WI38 (cell line): ENCODE data around the gene NKD1.

Experiments
- H3K4me3 ChIP-seq: 2 replicates; pipeline ENCODE4 v1.5.1; 2011; ENCODE audit warnings: low read depth, mild to moderate bottlenecking, control low read depth, low read length
- TF ChIP-seq, protein P1 (sequence below): IDR thresholded peaks from 2 replicates; pipeline ENCODE4 v1.5.1; 2012; ENCODE audit warnings: low read depth, mild to moderate bottlenecking, control low read depth, low read length

The NKD1 gene

DNA sequence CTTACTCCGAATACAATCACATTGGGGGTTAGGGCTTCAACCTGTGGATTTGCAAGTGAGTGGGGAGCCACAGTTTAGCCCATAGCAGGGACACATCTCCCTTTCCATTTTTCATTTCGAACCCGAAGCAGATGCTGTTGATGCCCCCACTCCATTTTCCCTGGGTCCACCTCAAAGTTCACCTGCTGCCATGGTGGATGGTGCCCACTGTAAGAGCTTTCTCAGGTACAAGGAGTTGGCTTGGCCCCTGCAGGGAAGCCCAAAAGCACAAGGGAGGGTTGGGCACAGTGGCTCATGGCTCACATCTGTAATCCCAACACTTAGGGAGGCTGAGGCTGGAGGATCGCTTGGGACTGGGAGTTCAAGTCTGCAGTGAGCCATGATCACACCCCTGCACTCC, 81.1 kb downstream of the NKD1 start:
- H3K4me3 ChIP-seq: no peak overlapping the region
- TF ChIP-seq, protein P1, sequence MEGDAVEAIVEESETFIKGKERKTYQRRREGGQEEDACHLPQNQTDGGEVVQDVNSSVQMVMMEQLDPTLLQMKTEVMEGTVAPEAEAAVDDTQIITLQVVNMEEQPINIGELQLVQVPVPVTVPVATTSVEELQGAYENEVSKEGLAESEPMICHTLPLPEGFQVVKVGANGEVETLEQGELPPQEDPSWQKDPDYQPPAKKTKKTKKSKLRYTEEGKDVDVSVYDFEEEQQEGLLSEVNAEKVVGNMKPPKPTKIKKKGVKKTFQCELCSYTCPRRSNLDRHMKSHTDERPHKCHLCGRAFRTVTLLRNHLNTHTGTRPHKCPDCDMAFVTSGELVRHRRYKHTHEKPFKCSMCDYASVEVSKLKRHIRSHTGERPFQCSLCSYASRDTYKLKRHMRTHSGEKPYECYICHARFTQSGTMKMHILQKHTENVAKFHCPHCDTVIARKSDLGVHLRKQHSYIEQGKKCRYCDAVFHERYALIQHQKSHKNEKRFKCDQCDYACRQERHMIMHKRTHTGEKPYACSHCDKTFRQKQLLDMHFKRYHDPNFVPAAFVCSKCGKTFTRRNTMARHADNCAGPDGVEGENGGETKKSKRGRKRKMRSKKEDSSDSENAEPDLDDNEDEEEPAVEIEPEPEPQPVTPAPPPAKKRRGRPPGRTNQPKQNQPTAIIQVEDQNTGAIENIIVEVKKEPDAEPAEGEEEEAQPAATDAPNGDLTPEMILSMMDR: no peak

DNA sequence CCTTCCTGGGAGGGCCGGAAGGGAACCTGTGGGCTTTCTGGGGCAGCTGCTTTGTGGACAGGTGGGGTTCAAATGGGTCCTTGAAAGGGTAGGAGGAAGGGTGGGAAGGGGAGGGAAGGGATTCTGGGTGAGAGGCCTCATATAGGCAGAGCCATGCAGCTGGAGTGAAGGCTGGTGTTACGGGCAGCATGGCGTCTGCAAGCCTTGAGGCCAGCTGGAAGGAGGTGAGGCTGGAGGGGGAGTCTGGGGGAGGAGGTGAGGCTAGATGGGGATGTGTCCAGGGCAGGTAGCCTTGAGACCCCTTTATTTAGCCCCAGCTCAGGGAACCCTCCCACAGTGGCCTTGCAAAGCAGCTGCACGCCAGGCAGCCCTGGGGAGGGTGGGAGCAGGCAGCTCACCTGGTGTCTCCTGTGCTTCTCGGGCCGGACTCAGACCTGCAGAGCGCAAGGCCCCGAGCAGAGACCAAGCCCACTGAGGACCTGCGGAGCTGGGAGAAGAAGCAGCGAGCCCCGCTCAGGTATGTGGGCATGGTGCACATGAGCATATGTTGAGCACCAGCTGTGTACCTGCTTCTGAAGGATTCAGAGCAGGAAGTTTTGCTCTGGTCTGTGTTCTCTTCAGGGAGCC, 82.3 kb downstream of the NKD1 start:
- TF ChIP-seq, protein P1: no peak

DNA sequence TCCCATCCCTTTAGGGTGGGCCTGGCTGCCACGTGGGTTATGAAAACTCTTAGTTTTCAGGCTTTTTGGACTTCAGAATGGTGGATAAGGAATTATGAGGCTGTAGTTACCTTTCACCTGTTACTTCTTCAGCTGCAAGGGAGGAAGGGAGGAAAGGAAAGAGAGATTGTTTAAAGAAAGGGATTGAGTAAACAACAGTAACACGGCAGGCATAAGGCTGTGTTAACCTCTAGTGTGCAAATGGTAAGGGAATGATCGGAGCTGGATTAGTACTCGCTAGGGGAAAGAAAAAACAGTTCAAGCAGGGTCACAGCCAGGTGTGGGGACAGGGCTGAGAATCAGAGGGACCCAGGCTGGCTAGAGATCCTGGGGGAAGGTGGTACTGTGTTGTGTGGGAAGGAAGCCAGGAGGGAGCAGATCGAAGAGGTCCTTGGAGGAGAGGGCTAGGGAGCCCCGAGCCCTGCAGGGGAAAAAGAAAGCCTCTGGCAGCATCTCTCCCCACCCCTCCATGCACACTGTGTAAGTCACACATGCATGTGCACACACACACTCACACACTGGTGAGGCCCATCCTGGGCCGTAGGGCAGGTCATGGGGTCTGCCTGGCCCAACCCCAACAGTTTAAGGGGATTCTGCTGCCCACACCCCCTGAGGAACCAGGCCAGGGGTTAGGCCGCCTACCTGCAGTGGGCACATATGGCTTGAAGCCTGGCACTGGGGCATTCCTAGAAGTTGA, 83.2 kb downstream of the NKD1 start:
- TF ChIP-seq, protein P1: no peak
- no peak overlapping the region for H3K4me3 ChIP-seq

More for the DNA sequence above, 82.3 kb downstream of the NKD1 start:
- no peak overlapping the region for H3K4me3 ChIP-seq

DNA sequence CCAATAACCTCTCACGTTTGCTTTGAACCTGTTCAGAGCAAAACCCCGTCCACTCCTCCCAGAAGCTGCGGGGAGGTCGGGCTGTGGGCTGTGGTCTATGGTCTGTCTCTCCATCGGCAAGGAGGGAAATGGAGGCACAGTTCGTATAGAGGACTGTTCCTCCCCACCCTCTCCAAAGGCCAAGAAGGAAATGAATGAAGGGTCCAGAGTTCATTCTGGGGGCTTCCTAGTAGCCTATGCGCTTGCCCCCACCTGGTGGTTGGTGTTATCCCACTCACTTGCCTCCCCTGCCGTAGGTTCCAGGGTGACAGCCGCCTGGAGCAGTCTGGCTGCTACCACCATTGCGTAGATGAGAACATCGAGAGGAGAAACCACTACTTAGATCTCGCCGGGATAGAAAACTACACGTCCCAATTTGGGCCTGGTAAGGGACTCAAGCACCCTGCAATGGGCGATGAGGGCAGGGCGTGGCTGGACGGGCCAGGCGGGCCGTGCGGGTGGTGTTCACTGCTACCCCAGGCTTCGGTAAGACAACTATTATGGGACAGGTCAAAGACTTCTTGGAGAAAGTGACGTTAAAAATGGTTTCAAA, 83.9 kb downstream of the NKD1 start:
- H3K4me3 ChIP-seq: no peak overlapping the region
- TF ChIP-seq, protein P1: no peak

DNA sequence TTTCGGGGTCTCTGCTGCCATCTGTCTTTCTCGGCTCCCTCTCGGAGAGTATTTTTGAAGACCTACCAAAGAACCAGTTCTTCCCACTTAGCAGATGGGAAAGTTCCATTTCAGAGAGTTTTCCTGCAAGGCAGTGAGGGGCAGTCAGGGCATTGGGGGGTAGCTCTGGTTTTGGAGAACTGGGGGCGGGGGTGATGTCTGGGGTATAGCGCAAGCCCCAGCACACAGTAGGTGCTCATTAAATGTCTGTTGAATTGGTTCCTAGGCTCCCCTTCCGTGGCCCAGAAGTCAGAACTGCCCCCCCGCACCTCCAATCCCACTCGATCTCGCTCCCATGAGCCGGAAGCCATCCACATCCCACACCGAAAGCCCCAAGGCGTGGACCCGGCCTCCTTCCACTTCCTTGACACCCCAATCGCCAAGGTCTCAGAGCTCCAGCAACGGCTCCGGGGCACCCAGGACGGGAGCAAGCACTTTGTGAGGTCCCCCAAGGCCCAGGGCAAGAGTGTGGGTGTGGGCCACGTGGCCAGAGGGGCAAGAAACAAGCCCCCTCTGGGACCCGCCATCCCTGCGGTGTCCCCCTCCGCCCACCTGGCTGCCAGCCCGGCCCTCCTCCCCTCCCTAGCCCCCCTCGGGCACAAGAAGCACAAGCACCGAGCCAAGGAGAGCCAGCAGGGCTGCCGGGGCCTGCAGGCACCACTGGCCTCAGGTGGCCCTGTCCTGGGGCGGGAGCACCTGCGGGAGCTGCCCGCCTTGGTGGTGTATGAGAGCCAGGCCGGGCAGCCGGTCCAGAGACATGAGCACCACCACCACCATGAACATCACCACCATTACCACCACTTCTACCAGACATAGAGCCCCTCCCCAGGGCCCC, 85.0 kb downstream of the NKD1 start:
- TF ChIP-seq, protein P1: no peak
- no peak overlapping the region for H3K4me3 ChIP-seq

DNA sequence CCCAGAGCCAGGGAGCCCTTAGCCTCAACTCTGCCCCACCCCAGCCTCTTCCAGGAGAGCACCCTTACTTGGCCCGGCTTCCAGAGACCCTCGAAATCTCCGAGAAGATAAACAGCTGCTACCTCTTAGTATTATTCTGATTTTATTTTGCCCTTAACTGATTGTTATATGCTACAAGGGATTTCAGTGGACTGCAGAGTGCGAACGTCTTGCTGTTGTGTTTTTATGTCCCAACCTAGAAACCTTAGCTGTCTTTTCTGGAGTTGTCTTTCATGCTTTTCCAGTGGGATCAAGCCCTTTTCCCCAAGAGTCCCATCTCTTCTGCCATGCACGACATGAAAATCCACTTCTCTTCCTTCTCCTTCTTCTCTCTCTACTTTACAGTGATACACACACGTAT, 85.9 kb downstream of the NKD1 start:
- no peak overlapping the region for H3K4me3 ChIP-seq
- TF ChIP-seq, protein P1: no peak
